ENCODE data around the gene FAM20C.

The FAM20C gene

DNA sequence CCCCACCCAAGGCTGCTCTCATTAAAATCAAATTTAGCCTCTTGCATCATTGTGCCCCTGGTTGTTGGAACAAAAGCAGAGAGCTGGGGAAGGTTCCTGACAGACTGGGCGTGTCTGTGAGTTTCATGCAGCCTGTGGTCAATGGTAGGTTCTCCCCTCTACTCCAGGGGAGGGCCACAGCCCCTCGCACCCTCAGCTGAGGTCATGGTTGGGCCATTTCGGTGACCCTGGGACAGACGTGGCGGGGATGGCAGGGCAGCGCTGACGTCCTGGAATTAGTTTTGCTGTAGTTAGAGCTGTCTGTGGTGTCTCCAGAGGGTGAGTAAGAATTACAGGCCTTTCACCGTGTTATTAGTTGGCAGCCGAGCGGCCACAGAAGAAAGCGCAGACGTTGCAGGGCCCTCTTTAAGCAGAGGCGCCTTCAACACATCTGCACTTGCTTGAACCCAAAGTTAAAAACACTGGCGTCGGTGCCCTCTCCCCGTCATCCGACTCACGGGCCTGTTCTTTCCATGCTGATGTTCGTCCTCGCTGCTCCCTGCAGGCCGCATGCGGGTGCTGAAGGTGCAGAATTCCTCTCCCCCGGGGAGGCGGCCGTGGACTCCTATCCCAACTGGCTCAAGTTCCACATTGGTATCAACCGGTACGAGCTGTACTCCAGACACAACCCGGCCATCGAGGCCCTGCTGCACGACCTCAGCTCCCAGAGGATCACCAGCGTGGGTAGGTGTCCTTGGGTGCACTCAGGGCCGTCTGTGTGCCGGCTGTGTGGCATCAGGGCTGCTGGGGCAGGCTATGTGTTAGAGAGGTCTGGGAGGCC is 2.8 kb downstream of the FAM20C start:
- Histone ChIP-seq H3K4me2 (peak overlapping the region; percentile 93 to 99 (median 97)), H4K20me1 (peaks cover 62 to 85% (median 71%) of the 10 kb centered on the region in 11 experiments), H3K9me3 (replicated peaks in 1 of 11) (peaks cover 0 to 9% (median 0%) of the 10 kb centered on the region in 11 experiments; a peak in 1 of 22 replicates), H3K27me3 (peaks cover 0 to 32% (median 25%) of the 10 kb centered on the region in 11 experiments; a peak in 17 of 22 replicates), H3K27ac (peak overlapping the region in 3 of 11 experiments; percentile 74 to 78 (median 77); a peak in 5 of 22 replicates), H3K9ac (peak overlapping the region; percentile 72 to 93 (median 83)), H3K36me3 (peaks cover 47 to 70% (median 56%) of the 10 kb centered on the region in 11 experiments), H3K4me1 (peaks cover 40 to 62% (median 52%) of the 10 kb centered on the region in 10 experiments), H3K4me3 (peak overlapping the region; percentile 71 to 99 (median 86))
- no peak for TF ChIP-seq Cebpa-rat (IDR thresholded peaks at IDR 0.05)

DNA sequence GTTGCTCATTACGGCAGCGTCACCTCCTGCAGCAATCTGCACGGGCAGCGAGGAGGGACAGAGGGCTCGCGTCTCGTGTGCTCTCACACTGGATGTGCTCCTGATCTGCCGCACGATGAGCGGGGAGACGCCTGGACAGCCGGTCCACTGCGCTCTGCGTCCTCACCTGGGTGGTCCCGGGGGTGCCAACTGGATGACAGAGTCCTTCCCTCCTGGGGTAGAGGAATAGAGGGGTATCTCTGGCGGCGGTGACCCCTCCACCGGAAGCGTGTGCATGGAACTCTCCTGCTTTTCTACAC is 3.4 kb downstream of the FAM20C start:
- no peak overlapping the region; a peak in 1 of 22 replicates for H3K27ac ChIP-seq
- H3K9ac ChIP-seq: peak overlapping the region in 10 of 11 experiments; percentile 14 to 93 (median 83); a peak in 16 of 22 replicates
- H3K4me1 ChIP-seq: peaks cover 35 to 57% (median 48%) of the 10 kb centered on the region in 10 experiments

DNA sequence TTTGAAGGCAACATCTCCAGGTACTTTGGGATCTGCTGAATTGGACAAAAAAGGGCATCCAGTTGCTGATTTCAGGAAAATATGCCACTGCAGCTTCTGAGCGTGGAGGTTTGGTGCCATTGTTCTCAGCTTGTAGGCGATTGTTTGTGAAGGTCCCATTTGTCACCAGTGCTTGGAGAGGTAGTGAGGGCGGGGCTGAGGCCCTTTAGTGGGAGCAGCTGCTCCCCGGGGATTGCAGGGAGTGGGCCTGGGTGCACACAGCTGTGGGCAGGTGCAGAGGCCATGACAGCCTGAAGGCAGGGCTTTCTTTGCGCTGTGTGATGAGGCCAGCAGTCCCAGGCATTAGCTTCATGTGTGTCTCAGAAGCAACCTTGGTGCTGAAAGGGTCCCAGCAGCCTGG is 3.9 kb downstream of the FAM20C start:
- Histone ChIP-seq H3K4me2 (peak overlapping the region; percentile 93 to 99 (median 97)), H3K9me3 (replicated peaks in 1 of 11) (peaks cover 0 to 9% (median 0%) of the 10 kb centered on the region in 11 experiments; a peak in 1 of 22 replicates), H3K9ac (peak overlapping the region in 10 of 11 experiments; percentile 2 to 93 (median 83); a peak in 15 of 22 replicates), H3K4me3 (peak overlapping the region in 7 of 10 experiments; percentile 76 to 99 (median 98); a peak in 14 of 20 replicates), H3K27ac (no peak overlapping the region; a peak in 1 of 22 replicates), H4K20me1 (peaks cover 62 to 87% (median 81%) of the 10 kb centered on the region in 11 experiments), H3K27me3 (peaks cover 0 to 32% (median 25%) of the 10 kb centered on the region in 11 experiments; a peak in 17 of 22 replicates), H3K4me1 (peaks cover 30 to 52% (median 42%) of the 10 kb centered on the region in 10 experiments), H3K36me3 (peaks cover 53 to 81% (median 65%) of the 10 kb centered on the region in 11 experiments)
- TF ChIP-seq Cebpa-rat (IDR thresholded peaks at IDR 0.05): no peak

More for the DNA sequence above, 3.4 kb downstream of the FAM20C start:
- Histone ChIP-seq H3K9me3 (replicated peaks in 1 of 11) (peaks cover 0 to 9% (median 0%) of the 10 kb centered on the region in 11 experiments; a peak in 1 of 22 replicates), H3K4me3 (peak overlapping the region in 8 of 10 experiments; percentile 76 to 99 (median 93); a peak in 15 of 20 replicates), H4K20me1 (peaks cover 62 to 87% (median 76%) of the 10 kb centered on the region in 11 experiments), H3K36me3 (peaks cover 48 to 76% (median 60%) of the 10 kb centered on the region in 11 experiments), H3K4me2 (peak overlapping the region; percentile 93 to 99 (median 97)), H3K27me3 (peaks cover 0 to 32% (median 25%) of the 10 kb centered on the region in 11 experiments; a peak in 17 of 22 replicates)
- TF ChIP-seq Cebpa-rat (IDR thresholded peaks at IDR 0.05): no peak

DNA sequence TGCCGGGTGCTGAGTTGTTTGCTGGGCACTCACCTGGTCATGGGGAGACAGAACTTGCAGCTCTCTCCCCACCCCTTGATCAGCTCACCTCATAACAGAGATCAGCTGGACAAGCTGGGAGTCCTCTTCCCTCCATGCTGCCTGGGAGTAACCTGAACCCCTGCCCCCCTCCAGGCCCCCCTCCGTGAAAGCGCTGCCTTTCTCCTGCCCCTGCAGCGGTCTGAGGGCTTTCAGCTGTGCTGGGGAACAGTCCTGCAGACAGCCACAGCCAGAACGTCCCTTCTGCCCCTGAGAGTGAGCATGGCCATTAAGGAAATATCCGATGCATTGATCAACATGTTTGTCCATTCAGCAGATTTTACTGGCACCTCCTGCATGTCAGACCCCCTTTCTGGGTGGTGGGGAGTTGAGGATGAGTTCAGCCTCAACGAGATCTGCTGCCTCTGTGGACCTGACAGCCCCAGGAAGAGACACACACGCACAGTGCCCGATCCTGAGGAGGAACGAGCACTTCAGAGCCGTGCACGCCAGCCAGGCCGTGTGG is 4.5 kb downstream of the FAM20C start:
- H3K9me3 ChIP-seq (replicated peaks in 1 of 11): peaks cover 0 to 9% (median 0%) of the 10 kb centered on the region in 11 experiments; a peak in 1 of 22 replicates
- H3K27me3 ChIP-seq: peaks cover 0 to 32% (median 25%) of the 10 kb centered on the region in 11 experiments; a peak in 17 of 22 replicates
- no peak for TF ChIP-seq Cebpa-rat (IDR thresholded peaks at IDR 0.05)
- peak overlapping the region in 5 of 10 experiments; percentile 76 to 99 (median 98); a peak in 7 of 20 replicates for H3K4me3 ChIP-seq
- H3K9ac ChIP-seq: peak overlapping the region in 8 of 11 experiments; percentile 2 to 93 (median 83); a peak in 9 of 22 replicates
- no peak overlapping the region for H3K27ac ChIP-seq
- H3K4me2 ChIP-seq: peak overlapping the region; percentile 93 to 99 (median 97); a peak in 20 of 22 replicates
- peaks cover 27 to 49% (median 40%) of the 10 kb centered on the region in 10 experiments for H3K4me1 ChIP-seq
- peaks cover 57 to 87% (median 70%) of the 10 kb centered on the region in 11 experiments for H3K36me3 ChIP-seq
- peaks cover 62 to 91% (median 86%) of the 10 kb centered on the region in 11 experiments for H4K20me1 ChIP-seq

DNA sequence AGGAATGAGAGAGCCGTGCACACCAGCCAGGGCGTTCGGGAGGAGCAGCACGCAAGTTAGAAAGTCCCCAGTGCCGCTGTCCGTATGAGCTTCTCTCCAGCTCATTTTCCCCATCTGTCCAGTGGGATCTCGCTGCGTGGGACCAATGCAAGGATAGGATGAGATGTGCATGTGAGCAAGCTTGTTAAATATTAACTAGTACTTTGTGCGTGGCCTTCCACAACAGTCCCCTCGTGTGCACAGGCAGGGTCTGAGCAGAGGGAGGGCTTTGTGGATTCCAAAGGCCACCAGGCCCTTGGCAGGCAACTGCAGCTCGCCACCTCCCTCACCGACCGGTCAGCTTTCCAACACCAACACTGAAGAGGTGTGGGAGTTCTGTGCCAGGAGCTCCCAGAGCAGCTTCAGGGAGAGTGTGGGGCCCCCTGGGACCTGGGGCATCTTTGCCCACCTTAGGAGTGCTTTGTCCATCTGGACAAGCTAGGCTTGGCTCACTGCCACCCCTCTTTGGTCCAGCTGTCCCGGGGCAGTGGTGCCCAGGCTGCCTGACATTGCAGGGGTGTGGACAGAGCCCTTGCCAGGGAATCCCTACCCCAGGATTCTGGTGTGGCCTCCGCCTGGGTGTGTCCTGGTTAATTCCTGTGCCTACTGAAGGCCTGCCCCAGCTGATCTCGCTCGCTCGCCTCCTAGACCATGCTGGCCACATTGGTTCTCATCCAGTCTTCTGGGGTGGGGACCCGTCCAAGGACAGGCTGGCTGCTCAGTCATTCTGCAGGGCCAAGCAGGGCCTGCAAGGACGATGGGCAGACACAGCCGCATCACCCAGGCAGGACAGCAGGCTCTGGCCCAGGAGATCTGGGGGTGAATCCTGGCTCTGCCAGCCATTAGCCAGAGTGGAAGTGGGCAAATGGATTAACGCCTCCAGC is 5.3 kb downstream of the FAM20C start:
- H3K4me3 ChIP-seq: no peak overlapping the region
- peak overlapping the region in 2 of 11 experiments; percentile 25 to 33; a peak in 4 of 22 replicates for H3K9ac ChIP-seq
- H3K27ac ChIP-seq: no peak overlapping the region
- H3K9me3 ChIP-seq (replicated peaks in 1 of 11): peaks cover 0 to 9% (median 0%) of the 10 kb centered on the region in 11 experiments; a peak in 1 of 22 replicates
- H3K4me1 ChIP-seq: peaks cover 27 to 49% (median 40%) of the 10 kb centered on the region in 10 experiments
- peaks cover 0 to 31% (median 25%) of the 10 kb centered on the region in 11 experiments; a peak in 17 of 22 replicates for H3K27me3 ChIP-seq
- TF ChIP-seq Cebpa-rat (IDR thresholded peaks at IDR 0.05): no peak
- peak overlapping the region in 5 of 11 experiments; percentile 95 to 99 (median 98); a peak in 6 of 22 replicates for H3K4me2 ChIP-seq
- peaks cover 61 to 99% (median 93%) of the 10 kb centered on the region in 11 experiments for H4K20me1 ChIP-seq
- peaks cover 57 to 94% (median 70%) of the 10 kb centered on the region in 11 experiments for H3K36me3 ChIP-seq

GRCh38 chr7:199483-200249 is 7.3 kb downstream of the FAM20C start:
- Histone ChIP-seq H3K27me3 (peaks cover 0 to 11% (median 5%) of the 10 kb centered on the region in 11 experiments; a peak in 15 of 22 replicates), H3K9me3 (replicated peaks in 1 of 11) (peaks cover 0 to 19% (median 5%) of the 10 kb centered on the region in 11 experiments; a peak in 13 of 22 replicates), H3K4me3 (no peak overlapping the region), H3K9ac (no peak overlapping the region), H4K20me1 (peaks cover 48 to 99% (median 94%) of the 10 kb centered on the region in 11 experiments), H3K27ac (no peak overlapping the region), H3K4me1 (peaks cover 20 to 46% (median 27%) of the 10 kb centered on the region in 10 experiments), H3K36me3 (peaks cover 65 to 100% (median 81%) of the 10 kb centered on the region in 11 experiments), H3K4me2 (no peak overlapping the region)
- TF ChIP-seq Cebpa-rat (IDR thresholded peaks at IDR 0.05): no peak

GRCh38 chr7:200290-200689 is 7.9 kb downstream of the FAM20C start:
- TF ChIP-seq Cebpa-rat (IDR thresholded peaks at IDR 0.05): no peak
- H3K36me3 ChIP-seq: peaks cover 67 to 100% (median 83%) of the 10 kb centered on the region in 11 experiments
- H3K4me3 ChIP-seq: no peak overlapping the region
- peaks cover 42 to 99% (median 94%) of the 10 kb centered on the region in 11 experiments for H4K20me1 ChIP-seq
- no peak overlapping the region for H3K4me2 ChIP-seq
- peaks cover 0 to 5% (median 0%) of the 10 kb centered on the region in 11 experiments; a peak in 2 of 22 replicates for H3K27me3 ChIP-seq
- H3K9me3 ChIP-seq (replicated peaks in 1 of 11): peaks cover 3 to 25% (median 12%) of the 10 kb centered on the region in 11 experiments; a peak in 16 of 22 replicates
- no peak overlapping the region for H3K9ac ChIP-seq
- peaks cover 14 to 40% (median 21%) of the 10 kb centered on the region in 10 experiments for H3K4me1 ChIP-seq
- H3K27ac ChIP-seq: no peak overlapping the region
